ENCODE measurements around the gene DLK1. TPM values are rescaled to one million over a fixed set of nuclear protein-coding genes. Genes with fewer than 3 reads are reported as not detected.

The DLK1 gene
- total and polyA plus RNA-seq, 2 of the 13 experiments (the other 11 are each of a cell fraction or from before 2014, with no cell fraction given), result 95.5 to 312 TPM

DNA sequence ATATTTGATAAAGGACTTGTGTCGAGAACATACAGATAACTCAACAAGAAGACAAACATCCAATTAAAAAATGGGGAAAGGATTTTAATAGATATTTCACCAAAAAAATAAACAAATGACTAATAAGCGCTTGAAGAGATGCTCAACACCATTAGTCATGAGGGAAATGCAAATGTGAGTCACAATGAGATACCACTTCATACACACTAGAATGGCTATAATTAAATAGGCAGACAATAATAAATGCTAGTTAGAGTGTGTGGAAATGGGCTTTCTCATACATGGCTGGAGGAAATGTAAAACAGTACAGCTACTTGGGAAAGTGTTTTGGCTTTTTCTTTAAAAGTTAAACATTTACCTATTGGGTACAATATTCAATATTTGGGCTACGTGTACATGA lies 34.8 kb downstream of the DLK1 start:
- POLR2A ChIA-PET, result interaction anchor here (0.8 to 3.7 kb wide), 5 partner anchors 8 to 61 kb away, joined by 3 to 43 read pairs (median 9); no protein-coding TSS in a partner anchor
- CTCF ChIA-PET (ENCODE audit: low intra/inter-chr PET ratio, low total read pairs), result no interaction called here
- Histone ChIP-seq H3K79me2 (ENCODE audit: insufficient read depth, low read length) (no peaks in the 10 kb centered on the region), H3K9ac (ENCODE audit: insufficient read depth, low read depth, low read length) (no peak overlapping the region), H3K9me3 (ENCODE audit: low read length) (no peaks in the 10 kb centered on the region), H2AFZ (ENCODE audit: low read length) (no peak overlapping the region), H4K20me1 (ENCODE audit: insufficient read depth, low read length) (no peaks in the 10 kb centered on the region), H3K4me2 (ENCODE audit: low read depth, low read length) (no peak overlapping the region), H3K27me3 (ENCODE audit: control insufficient read depth in 1 of 2, insufficient read depth in 2 of 2, low read length in 2 of 2) (no peaks in the 10 kb centered on the region), H3K4me3 (replicated peaks in 1 of 3; ENCODE audit: insufficient read depth in 1 of 3, low read depth in 2 of 3, low read length in 3 of 3) (no peak overlapping the region), H3K4me1 (ENCODE audit: insufficient read depth, low read length) (peaks cover 27% of the 10 kb centered on the region), H3K36me3 (replicated peaks in 1 of 2; ENCODE audit: control insufficient read depth in 1 of 2, insufficient read depth in 2 of 2, low read length in 2 of 2) (no peaks in the 10 kb centered on the region), H3K27ac (ENCODE audit: extremely low read length, insufficient read depth, low read length) (peak overlapping the region; percentile 47)
- no TSS peak for BruUV-seq (replicated peaks)
- FAIRE-seq, result no peak
- in situ Hi-C loops (cut with HindIII; ENCODE audit: extremely low pct_ligation_motif_present, low pct_unique_long_range_greater_than_20kb), result no loop called here
- TF ChIP-seq MBD4 (IDR thresholded peaks at IDR 0.05; ENCODE audit: borderline replicate concordance, low read length), result no peak
- TF ChIP-seq, protein P1, sequence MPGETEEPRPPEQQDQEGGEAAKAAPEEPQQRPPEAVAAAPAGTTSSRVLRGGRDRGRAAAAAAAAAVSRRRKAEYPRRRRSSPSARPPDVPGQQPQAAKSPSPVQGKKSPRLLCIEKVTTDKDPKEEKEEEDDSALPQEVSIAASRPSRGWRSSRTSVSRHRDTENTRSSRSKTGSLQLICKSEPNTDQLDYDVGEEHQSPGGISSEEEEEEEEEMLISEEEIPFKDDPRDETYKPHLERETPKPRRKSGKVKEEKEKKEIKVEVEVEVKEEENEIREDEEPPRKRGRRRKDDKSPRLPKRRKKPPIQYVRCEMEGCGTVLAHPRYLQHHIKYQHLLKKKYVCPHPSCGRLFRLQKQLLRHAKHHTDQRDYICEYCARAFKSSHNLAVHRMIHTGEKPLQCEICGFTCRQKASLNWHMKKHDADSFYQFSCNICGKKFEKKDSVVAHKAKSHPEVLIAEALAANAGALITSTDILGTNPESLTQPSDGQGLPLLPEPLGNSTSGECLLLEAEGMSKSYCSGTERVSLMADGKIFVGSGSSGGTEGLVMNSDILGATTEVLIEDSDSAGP (CRISPR knock-in tag; IDR thresholded peaks at IDR 0.05; ENCODE audit: borderline replicate concordance), result no peak
- TF ChIP-seq, protein P2, sequence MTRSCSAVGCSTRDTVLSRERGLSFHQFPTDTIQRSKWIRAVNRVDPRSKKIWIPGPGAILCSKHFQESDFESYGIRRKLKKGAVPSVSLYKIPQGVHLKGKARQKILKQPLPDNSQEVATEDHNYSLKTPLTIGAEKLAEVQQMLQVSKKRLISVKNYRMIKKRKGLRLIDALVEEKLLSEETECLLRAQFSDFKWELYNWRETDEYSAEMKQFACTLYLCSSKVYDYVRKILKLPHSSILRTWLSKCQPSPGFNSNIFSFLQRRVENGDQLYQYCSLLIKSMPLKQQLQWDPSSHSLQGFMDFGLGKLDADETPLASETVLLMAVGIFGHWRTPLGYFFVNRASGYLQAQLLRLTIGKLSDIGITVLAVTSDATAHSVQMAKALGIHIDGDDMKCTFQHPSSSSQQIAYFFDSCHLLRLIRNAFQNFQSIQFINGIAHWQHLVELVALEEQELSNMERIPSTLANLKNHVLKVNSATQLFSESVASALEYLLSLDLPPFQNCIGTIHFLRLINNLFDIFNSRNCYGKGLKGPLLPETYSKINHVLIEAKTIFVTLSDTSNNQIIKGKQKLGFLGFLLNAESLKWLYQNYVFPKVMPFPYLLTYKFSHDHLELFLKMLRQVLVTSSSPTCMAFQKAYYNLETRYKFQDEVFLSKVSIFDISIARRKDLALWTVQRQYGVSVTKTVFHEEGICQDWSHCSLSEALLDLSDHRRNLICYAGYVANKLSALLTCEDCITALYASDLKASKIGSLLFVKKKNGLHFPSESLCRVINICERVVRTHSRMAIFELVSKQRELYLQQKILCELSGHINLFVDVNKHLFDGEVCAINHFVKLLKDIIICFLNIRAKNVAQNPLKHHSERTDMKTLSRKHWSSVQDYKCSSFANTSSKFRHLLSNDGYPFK (CRISPR knock-in tag; IDR thresholded peaks at IDR 0.05; ENCODE audit: borderline replicate concordance), result no peak
- TF ChIP-seq, protein P3, sequence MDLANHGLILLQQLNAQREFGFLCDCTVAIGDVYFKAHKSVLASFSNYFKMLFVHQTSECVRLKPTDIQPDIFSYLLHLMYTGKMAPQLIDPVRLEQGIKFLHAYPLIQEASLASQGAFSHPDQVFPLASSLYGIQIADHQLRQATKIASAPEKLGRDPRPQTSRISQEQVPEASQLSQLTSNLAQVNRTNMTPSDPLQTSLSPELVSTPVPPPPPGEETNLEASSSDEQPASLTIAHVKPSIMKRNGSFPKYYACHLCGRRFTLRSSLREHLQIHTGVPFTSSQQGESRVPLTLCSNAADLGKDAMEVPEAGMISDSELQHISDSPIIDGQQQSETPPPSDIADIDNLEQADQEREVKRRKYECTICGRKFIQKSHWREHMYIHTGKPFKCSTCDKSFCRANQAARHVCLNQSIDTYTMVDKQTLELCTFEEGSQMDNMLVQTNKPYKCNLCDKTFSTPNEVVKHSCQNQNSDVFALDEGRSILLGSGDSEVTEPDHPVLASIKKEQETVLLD (CRISPR knock-in tag; IDR thresholded peaks at IDR 0.05; ENCODE audit: low read depth), result no peak
- TF ChIP-seq KLF6 (CRISPR knock-in tag; IDR thresholded peaks at IDR 0.05), result 0 out of 2 replicates have a peak, but pooled peaks have one; percentile 3
- no peak for TF ChIP-seq ZMYM3 (CRISPR knock-in tag; IDR thresholded peaks at IDR 0.05)
- no peak for TF ChIP-seq YEATS2 (CRISPR knock-in tag; IDR thresholded peaks at IDR 0.05; ENCODE audit: borderline replicate concordance)
- TF ChIP-seq ZNF605 (CRISPR knock-in tag; IDR thresholded peaks at IDR 0.05), result no peak
- no peak for DNase-seq (ENCODE audit: low spot score)
- 83% methylated on average over 3 of the region's 3 CpGs for WGBS (ENCODE audit: low lambda C conversion rate)
- intact Hi-C loops (cut with micrococcal nuclease; ENCODE audit: unreplicated experiment), result no loop called here
- ATAC-seq, result no peak
